Measurements from ENCODE around the gene GLI3.

GLI3 gene

DNA sequence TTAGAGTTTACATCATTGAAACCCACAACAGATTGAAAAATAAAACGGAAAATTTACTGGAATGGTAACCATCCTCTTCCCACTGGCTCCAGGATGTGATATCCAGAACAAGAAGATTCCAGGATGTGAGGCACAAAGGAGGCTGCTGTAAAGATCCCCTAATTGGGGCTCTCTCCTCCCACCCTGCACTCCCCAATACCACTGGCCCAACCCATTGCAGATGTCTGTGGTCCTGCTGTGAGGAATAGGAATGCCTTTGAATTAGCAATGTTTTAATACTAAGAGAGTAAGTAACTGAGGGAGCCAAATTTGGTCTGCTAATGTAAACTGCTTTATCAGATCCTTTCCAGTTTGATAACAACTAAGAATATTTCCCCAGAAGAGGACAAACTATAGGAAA is 308.2 kb downstream of the GLI3 start (continued):
- TF ChIP-seq, protein P1, sequence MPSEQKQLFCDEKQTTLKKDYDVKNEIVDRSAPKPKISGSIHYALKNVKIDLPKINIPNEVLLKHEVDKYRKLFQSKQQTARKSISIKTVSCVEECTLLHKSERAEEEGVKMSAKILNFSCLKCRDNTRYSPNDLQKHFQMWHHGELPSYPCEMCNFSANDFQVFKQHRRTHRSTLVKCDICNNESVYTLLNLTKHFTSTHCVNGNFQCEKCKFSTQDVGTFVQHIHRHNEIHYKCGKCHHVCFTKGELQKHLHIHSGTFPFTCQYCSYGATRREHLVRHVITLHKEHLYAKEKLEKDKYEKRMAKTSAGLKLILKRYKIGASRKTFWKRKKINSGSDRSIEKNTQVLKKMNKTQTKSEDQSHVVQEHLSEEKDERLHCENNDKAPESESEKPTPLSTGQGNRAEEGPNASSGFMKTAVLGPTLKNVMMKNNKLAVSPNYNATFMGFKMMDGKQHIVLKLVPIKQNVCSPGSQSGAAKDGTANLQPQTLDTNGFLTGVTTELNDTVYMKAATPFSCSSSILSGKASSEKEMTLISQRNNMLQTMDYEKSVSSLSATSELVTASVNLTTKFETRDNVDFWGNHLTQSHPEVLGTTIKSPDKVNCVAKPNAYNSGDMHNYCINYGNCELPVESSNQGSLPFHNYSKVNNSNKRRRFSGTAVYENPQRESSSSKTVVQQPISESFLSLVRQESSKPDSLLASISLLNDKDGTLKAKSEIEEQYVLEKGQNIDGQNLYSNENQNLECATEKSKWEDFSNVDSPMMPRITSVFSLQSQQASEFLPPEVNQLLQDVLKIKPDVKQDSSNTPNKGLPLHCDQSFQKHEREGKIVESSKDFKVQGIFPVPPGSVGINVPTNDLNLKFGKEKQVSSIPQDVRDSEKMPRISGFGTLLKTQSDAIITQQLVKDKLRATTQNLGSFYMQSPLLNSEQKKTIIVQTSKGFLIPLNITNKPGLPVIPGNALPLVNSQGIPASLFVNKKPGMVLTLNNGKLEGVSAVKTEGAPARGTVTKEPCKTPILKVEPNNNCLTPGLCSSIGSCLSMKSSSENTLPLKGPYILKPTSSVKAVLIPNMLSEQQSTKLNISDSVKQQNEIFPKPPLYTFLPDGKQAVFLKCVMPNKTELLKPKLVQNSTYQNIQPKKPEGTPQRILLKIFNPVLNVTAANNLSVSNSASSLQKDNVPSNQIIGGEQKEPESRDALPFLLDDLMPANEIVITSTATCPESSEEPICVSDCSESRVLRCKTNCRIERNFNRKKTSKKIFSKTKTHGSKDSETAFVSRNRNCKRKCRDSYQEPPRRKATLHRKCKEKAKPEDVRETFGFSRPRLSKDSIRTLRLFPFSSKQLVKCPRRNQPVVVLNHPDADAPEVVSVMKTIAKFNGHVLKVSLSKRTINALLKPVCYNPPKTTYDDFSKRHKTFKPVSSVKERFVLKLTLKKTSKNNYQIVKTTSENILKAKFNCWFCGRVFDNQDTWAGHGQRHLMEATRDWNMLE (tag by site-specific recombination; conservative IDR thresholded peaks at IDR 0.05; ENCODE audit: low read depth), result no peak
- no peak for TF ChIP-seq KLF7 (tag by site-specific recombination; IDR thresholded peaks at IDR 0.05; ENCODE audit: borderline replicate concordance)
- TF ChIP-seq ZNF701 (tag by site-specific recombination; IDR thresholded peaks at IDR 0.05), result no peak
- no peak for TF ChIP-seq ZNF48 (tag by site-specific recombination; IDR thresholded peaks at IDR 0.05)
- TF ChIP-seq ZNF544 (tag by site-specific recombination; IDR thresholded peaks at IDR 0.05), result no peak

DNA sequence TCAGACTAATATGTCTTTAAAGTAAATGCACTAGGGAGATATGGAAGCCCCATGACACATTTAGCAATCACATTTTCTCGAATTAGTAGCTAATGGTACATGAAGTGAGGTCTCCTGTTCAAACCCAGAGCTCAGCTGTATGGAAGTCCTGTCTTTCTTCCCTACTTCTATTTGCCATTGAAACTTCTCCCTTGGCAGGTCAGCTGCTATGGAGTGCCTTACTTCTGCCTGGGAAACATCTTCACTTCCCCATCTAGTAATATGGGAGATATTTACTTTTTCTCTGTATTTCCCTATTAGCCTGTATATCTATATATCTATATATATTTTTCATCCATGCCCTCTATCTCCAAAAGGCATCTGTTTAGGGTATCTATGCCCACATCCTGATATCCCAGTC is 308.8 kb downstream of the GLI3 start:
- POLR2A ChIA-PET, result no interaction called here
- TF ChIP-seq ZNF596 (tag by site-specific recombination; IDR thresholded peaks at IDR 0.05) (no peak), ZNF423 (tag by site-specific recombination; IDR thresholded peaks at IDR 0.05) (no peak), YY1 (tag by site-specific recombination; IDR thresholded peaks at IDR 0.05) (no peak), ZNF544 (tag by site-specific recombination; IDR thresholded peaks at IDR 0.05) (no peak), ZNF146 (tag by site-specific recombination; IDR thresholded peaks at IDR 0.05) (no peak)
- Histone ChIP-seq H3K4me1 (ENCODE audit: control insufficient read depth, insufficient read depth, low read length) (no peaks in the 10 kb centered on the region), H3K4me3 (ENCODE audit: low read depth, low read length) (no peak overlapping the region), H3K36me3 (ENCODE audit: control insufficient read depth in 2 of 2, insufficient read depth in 1 of 2, low read length in 2 of 2) (no peaks in the 10 kb centered on the region), H3K9me3 (ENCODE audit: control insufficient read depth, insufficient read depth, low read depth, low read length) (no peaks in the 10 kb centered on the region), H3K27ac (ENCODE audit: extremely low read depth, low read depth, low read length) (no peak overlapping the region)
- CTCF ChIA-PET, result interaction anchor here (0.6 to 1.2 kb wide), 2 partner anchors 904 to 964 kb away, joined by 3 to 5 read pairs; no protein-coding TSS in a partner anchor

DNA sequence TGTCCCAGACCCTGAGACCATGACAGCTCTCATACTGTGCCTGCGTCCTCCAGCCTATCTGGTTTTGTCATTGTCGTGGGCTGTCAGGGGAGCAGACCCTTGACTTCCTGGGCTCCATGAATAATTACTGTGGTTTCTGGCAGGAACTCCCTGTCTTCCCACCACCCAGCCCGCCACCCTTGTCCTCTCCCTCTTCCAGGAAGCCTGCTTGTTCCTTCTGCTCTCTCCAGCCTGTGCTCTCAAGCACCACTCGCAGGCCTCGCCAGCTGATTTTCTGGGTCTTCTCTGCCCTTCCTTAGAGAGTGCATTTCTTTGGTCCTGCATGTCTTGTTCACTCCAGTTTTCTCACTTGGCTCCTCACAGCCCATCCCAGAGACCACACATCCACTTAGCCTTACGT is 309.6 kb downstream of the GLI3 start:
- H3K36me3 ChIP-seq (ENCODE audit: control insufficient read depth in 2 of 2, insufficient read depth in 1 of 2, low read length in 2 of 2), result no peaks in the 10 kb centered on the region
- H3K27ac ChIP-seq (ENCODE audit: extremely low read depth, low read depth, low read length), result no peak overlapping the region
- ChIA-PET POLR2A (no interaction called here), CTCF (no interaction called here)
- H3K4me3 ChIP-seq (ENCODE audit: low read depth, low read length), result no peak overlapping the region
- H3K9me3 ChIP-seq (ENCODE audit: control insufficient read depth, insufficient read depth, low read depth, low read length), result no peaks in the 10 kb centered on the region
- TF ChIP-seq KLF8 (tag by site-specific recombination; IDR thresholded peaks at IDR 0.05) (no peak), BCL11B (tag by site-specific recombination; IDR thresholded peaks at IDR 0.05; ENCODE audit: low read depth) (no peak), ZBTB48 (tag by site-specific recombination; IDR thresholded peaks at IDR 0.05) (no peak), EGR2 (tag by site-specific recombination; IDR thresholded peaks at IDR 0.05; ENCODE audit: low read depth) (no peak), ZNF426 (tag by site-specific recombination; IDR thresholded peaks at IDR 0.05) (no peak), RBAK (tag by site-specific recombination; IDR thresholded peaks at IDR 0.05) (no peak), ZNF548 (tag by site-specific recombination; IDR thresholded peaks at IDR 0.05) (no peak), ZBTB21 (tag by site-specific recombination; IDR thresholded peaks at IDR 0.05) (no peak), GLI2 (tag by site-specific recombination; IDR thresholded peaks at IDR 0.05; ENCODE audit: borderline replicate concordance, low read depth) (no peak), ZNF341 (tag by site-specific recombination; IDR thresholded peaks at IDR 0.05; ENCODE audit: low read depth) (no peak)
- TF ChIP-seq, protein P2, sequence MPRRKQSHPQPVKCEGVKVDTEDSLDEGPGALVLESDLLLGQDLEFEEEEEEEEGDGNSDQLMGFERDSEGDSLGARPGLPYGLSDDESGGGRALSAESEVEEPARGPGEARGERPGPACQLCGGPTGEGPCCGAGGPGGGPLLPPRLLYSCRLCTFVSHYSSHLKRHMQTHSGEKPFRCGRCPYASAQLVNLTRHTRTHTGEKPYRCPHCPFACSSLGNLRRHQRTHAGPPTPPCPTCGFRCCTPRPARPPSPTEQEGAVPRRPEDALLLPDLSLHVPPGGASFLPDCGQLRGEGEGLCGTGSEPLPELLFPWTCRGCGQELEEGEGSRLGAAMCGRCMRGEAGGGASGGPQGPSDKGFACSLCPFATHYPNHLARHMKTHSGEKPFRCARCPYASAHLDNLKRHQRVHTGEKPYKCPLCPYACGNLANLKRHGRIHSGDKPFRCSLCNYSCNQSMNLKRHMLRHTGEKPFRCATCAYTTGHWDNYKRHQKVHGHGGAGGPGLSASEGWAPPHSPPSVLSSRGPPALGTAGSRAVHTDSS (tag by site-specific recombination; IDR thresholded peaks at IDR 0.05), result no peak
- TF ChIP-seq, protein P3, sequence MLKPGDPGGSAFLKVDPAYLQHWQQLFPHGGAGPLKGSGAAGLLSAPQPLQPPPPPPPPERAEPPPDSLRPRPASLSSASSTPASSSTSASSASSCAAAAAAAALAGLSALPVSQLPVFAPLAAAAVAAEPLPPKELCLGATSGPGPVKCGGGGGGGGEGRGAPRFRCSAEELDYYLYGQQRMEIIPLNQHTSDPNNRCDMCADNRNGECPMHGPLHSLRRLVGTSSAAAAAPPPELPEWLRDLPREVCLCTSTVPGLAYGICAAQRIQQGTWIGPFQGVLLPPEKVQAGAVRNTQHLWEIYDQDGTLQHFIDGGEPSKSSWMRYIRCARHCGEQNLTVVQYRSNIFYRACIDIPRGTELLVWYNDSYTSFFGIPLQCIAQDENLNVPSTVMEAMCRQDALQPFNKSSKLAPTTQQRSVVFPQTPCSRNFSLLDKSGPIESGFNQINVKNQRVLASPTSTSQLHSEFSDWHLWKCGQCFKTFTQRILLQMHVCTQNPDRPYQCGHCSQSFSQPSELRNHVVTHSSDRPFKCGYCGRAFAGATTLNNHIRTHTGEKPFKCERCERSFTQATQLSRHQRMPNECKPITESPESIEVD (tag by site-specific recombination; IDR thresholded peaks at IDR 0.05), result no peak
- TF ChIP-seq, protein P4, sequence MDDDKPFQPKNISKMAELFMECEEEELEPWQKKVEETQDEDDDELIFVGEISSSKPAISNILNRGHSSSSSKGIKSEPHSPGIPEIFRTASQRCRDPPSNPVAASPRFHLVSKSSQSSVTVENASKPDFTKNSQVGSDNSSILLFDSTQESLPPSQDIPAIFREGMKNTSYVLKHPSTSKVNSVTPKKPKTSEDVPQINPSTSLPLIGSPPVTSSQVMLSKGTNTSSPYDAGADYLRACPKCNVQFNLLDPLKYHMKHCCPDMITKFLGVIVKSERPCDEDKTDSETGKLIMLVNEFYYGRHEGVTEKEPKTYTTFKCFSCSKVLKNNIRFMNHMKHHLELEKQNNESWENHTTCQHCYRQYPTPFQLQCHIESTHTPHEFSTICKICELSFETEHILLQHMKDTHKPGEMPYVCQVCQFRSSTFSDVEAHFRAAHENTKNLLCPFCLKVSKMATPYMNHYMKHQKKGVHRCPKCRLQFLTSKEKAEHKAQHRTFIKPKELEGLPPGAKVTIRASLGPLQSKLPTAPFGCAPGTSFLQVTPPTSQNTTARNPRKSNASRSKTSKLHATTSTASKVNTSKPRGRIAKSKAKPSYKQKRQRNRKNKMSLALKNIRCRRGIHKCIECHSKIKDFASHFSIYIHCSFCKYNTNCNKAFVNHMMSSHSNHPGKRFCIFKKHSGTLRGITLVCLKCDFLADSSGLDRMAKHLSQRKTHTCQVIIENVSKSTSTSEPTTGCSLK (tag by site-specific recombination; IDR thresholded peaks at IDR 0.05), result no peak
- TF ChIP-seq, protein P5, sequence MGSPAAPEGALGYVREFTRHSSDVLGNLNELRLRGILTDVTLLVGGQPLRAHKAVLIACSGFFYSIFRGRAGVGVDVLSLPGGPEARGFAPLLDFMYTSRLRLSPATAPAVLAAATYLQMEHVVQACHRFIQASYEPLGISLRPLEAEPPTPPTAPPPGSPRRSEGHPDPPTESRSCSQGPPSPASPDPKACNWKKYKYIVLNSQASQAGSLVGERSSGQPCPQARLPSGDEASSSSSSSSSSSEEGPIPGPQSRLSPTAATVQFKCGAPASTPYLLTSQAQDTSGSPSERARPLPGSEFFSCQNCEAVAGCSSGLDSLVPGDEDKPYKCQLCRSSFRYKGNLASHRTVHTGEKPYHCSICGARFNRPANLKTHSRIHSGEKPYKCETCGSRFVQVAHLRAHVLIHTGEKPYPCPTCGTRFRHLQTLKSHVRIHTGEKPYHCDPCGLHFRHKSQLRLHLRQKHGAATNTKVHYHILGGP (tag by site-specific recombination; IDR thresholded peaks at IDR 0.05), result no peak
- H3K4me1 ChIP-seq (ENCODE audit: control insufficient read depth, insufficient read depth, low read length), result no peaks in the 10 kb centered on the region
